ENCODE data around the gene UBE3B.
"Not testable (repeated sequence)": the region's sequence is repeated elsewhere in the genome, so short reads cannot be mapped to it uniquely, and the experiment has no call there.

The UBE3B gene, protein sequence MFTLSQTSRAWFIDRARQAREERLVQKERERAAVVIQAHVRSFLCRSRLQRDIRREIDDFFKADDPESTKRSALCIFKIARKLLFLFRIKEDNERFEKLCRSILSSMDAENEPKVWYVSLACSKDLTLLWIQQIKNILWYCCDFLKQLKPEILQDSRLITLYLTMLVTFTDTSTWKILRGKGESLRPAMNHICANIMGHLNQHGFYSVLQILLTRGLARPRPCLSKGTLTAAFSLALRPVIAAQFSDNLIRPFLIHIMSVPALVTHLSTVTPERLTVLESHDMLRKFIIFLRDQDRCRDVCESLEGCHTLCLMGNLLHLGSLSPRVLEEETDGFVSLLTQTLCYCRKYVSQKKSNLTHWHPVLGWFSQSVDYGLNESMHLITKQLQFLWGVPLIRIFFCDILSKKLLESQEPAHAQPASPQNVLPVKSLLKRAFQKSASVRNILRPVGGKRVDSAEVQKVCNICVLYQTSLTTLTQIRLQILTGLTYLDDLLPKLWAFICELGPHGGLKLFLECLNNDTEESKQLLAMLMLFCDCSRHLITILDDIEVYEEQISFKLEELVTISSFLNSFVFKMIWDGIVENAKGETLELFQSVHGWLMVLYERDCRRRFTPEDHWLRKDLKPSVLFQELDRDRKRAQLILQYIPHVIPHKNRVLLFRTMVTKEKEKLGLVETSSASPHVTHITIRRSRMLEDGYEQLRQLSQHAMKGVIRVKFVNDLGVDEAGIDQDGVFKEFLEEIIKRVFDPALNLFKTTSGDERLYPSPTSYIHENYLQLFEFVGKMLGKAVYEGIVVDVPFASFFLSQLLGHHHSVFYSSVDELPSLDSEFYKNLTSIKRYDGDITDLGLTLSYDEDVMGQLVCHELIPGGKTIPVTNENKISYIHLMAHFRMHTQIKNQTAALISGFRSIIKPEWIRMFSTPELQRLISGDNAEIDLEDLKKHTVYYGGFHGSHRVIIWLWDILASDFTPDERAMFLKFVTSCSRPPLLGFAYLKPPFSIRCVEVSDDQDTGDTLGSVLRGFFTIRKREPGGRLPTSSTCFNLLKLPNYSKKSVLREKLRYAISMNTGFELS

DNA sequence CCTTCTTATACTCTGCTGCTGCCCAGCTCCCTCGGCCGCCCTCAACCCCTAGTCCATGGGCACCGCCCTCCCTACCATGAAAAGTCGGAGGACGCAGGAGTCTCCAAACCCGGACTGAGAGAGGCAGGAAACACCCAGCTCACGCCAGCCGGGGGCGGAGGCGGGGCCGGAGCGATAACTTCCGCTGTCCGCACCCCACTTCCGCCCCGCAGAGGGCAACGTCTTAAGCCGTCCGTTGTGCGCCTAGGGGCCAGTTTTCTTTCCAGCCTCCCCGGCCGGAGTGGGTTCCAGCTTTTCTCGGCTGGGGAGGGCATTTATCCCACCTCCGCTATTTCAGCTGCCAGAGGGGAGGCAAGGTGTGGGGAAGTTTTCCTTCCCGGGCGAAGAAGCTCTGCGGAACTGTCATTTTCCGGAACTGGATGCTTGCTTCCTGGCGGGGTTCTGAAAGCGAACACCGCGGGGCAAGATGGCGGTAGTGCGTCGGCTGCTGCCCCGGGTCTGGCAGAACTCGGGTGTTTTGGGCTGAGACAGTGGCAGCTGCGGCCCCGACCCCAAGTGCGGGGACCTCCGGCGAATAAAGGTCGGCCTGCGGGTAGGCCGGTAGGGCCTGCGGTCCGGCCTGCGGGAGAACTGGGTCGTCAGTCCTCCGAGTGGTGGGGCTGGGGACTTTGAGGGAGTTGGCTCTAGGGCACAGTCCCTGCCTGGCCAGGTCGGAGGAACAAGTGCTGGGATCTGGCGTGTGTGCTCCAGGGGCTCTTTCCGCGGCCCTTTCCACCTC, at the start of gene UBE3B, which contains the start of gene KCTD10:
TSS of gene UBE3B (plus strand) at position 450 of the 778 bp plus-strand sequence. CDS start 5,918 bp downstream, outside the sequence.
TSS of gene KCTD10 (minus strand) at position 116 of the 778 bp plus-strand sequence. CDS start at position 78, 38 bp downstream.
- H3K9me3 ChIP-seq (ENCODE audit: control insufficient read depth, low read length): no peaks in the 10 kb centered on the region
- no peaks in the 10 kb centered on the region for H3K27me3 ChIP-seq (ENCODE audit: control insufficient read depth, insufficient read depth, low read length)
- H3K27ac ChIP-seq: peak within 1 kb of the TSS; percentile 96
- peak within 1 kb of the TSS; percentile 99 for H2AFZ ChIP-seq
- peak within 1 kb of the TSS; percentile 99 for H3K4me2 ChIP-seq (ENCODE audit: low read length)
- H3K9ac ChIP-seq: peak within 1 kb of the TSS; percentile 88
- H3K4me3 ChIP-seq (ENCODE audit: low read depth, low read length): peak within 1 kb of the TSS; percentile 98
- no peaks in the 10 kb centered on the region for H3K36me3 ChIP-seq (ENCODE audit: control insufficient read depth, insufficient read depth, low read length)
- H3K79me2 ChIP-seq: peaks cover 42% of the 10 kb centered on the region
- TF ChIP-seq, protein P1, sequence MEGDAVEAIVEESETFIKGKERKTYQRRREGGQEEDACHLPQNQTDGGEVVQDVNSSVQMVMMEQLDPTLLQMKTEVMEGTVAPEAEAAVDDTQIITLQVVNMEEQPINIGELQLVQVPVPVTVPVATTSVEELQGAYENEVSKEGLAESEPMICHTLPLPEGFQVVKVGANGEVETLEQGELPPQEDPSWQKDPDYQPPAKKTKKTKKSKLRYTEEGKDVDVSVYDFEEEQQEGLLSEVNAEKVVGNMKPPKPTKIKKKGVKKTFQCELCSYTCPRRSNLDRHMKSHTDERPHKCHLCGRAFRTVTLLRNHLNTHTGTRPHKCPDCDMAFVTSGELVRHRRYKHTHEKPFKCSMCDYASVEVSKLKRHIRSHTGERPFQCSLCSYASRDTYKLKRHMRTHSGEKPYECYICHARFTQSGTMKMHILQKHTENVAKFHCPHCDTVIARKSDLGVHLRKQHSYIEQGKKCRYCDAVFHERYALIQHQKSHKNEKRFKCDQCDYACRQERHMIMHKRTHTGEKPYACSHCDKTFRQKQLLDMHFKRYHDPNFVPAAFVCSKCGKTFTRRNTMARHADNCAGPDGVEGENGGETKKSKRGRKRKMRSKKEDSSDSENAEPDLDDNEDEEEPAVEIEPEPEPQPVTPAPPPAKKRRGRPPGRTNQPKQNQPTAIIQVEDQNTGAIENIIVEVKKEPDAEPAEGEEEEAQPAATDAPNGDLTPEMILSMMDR (IDR thresholded peaks at IDR 0.05): peak; percentile 17
- H3K4me1 ChIP-seq: peaks cover 9% of the 10 kb centered on the region

DNA sequence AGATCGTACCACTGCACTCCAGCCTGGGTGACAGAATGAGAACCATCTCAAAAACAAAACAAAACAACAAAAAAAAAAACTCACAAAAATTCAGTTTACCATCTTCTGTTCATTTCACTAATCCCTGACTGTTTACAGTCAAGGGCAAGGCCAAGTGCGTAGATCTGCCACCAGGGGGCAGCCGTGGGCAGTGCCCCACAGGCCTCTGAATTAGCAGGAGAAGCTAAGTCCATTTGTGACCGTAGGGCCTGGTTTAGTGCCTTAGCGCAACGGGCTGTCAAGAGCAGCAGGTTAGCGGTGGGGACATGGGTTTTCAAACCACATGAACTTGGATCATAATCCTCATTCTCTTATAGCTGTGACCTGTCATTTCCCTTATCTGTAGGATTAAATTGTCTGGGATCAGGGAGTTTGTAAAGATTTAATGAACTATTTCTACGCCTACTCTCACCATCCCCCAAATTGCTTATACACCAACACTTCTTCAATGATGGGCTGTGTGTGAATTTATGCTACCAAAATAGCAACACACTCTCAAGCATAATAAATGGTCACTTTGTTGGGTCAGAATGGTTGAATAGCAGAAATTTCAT, 49.3 kb upstream of the UBE3B start:
- TF ChIP-seq, protein P1 (IDR thresholded peaks at IDR 0.05): peak; percentile 99
- no peaks in the 10 kb centered on the region for H3K9me3 ChIP-seq (ENCODE audit: control insufficient read depth, low read length)
- H3K27ac ChIP-seq: no peak overlapping the region
- no peak overlapping the region for H3K9ac ChIP-seq
- peak overlapping the region; percentile 70 for H2AFZ ChIP-seq
- H3K36me3 ChIP-seq (ENCODE audit: control insufficient read depth, insufficient read depth, low read length): no peaks in the 10 kb centered on the region
- H3K4me3 ChIP-seq (ENCODE audit: low read depth, low read length): no peak overlapping the region
- no peaks in the 10 kb centered on the region for H3K79me2 ChIP-seq
- no peaks in the 10 kb centered on the region for H3K27me3 ChIP-seq (ENCODE audit: control insufficient read depth, insufficient read depth, low read length)
- H3K4me1 ChIP-seq: no peaks in the 10 kb centered on the region
- no peak overlapping the region for H3K4me2 ChIP-seq (ENCODE audit: low read length)

GRCh38 chr12:109428804-109429203, 48.6 kb upstream of the UBE3B start:
- H3K4me2 ChIP-seq (ENCODE audit: low read length); H3K9me3 ChIP-seq (ENCODE audit: control insufficient read depth, low read length); H3K9ac ChIP-seq; H3K79me2 ChIP-seq; H3K4me3 ChIP-seq (ENCODE audit: low read depth, low read length); H3K27ac ChIP-seq; H3K36me3 ChIP-seq (ENCODE audit: control insufficient read depth, insufficient read depth, low read length); H3K27me3 ChIP-seq (ENCODE audit: control insufficient read depth, insufficient read depth, low read length); H3K4me1 ChIP-seq; H2AFZ ChIP-seq: not testable (repeated sequence)

DNA sequence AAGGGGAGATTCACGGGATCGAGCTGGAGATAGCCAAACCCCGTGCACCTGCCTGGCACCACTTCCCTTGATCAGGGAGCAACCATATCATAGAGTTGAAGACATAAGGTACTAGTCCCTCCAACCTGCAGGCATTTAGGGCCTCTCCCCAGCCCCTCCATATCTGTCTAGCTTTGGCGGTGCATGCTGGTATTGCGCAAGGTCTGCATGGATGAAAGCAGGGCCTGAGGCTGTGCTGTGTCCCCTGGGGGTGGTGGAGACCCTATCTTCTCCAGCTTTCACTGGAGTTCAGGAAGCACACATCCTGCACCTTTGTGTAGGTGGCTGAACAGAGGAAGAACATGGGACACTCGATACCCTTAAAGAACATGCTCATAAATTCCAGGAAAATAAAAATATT, 47.2 kb upstream of the UBE3B start:
- peaks cover 11% of the 10 kb centered on the region for H3K4me1 ChIP-seq
- no peaks in the 10 kb centered on the region for H3K79me2 ChIP-seq
- H2AFZ ChIP-seq: no peak overlapping the region
- H3K36me3 ChIP-seq (ENCODE audit: control insufficient read depth, insufficient read depth, low read length): no peaks in the 10 kb centered on the region
- no peak overlapping the region for H3K4me3 ChIP-seq (ENCODE audit: low read depth, low read length)
- no peaks in the 10 kb centered on the region for H3K27me3 ChIP-seq (ENCODE audit: control insufficient read depth, insufficient read depth, low read length)
- no peak overlapping the region for H3K4me2 ChIP-seq (ENCODE audit: low read length)
- H3K27ac ChIP-seq: no peak overlapping the region
- TF ChIP-seq, protein P1 (IDR thresholded peaks at IDR 0.05): no peak
- no peak overlapping the region for H3K9ac ChIP-seq
- no peaks in the 10 kb centered on the region for H3K9me3 ChIP-seq (ENCODE audit: control insufficient read depth, low read length)
